Spleen (tissue), 7 donors: ENCODE data around the gene NIPAL4.

Source experiments
- CTCF ChIP-seq, 11 experiments: fragments of 200-600 bp in 7 of 11; fragments of 450-650 bp in 4 of 11; sonication (generic) in 4 of 11; IDR thresholded peaks in 8 of 11; conservative IDR thresholded peaks in 3 of 11; 1 replicate in 7 of 11; 2 replicates in 4 of 11; pipeline versions ENCODE4 v1.4.0 to v1.8.0; 2016 to 2021; ENCODE audit warnings: antibody characterized with exemption in 11 of 11, inconsistent platforms in 4 of 11, mild to moderate bottlenecking in 1 of 11
- POLR2A ChIP-seq, 3 donors: fragments of 450-650 bp; IDR thresholded peaks; one replicate each; pipeline ENCODE4 v1.5.1; 2017; ENCODE audit warnings: antibody characterized with exemption in 3 of 3, mild to moderate bottlenecking in 1 of 3
- POLR2AphosphoS5 ChIP-seq, 3 donors: sonication (generic); formaldehyde crosslinking; IDR thresholded peaks; one replicate each; pipeline ENCODE4 v1.5.1; 2017; ENCODE audit warnings: antibody characterized with exemption in 3 of 3
- donor health status: DM: no; HTN: no; CAD: no; lungs with moderate emphysema.
- donor health status: DM: no; HTN: no; CAD: no.
- donor health status: DM: no; HTN: no; CAD: no.

GRCh38 chr5:157460921-157461792 lies 1.1 kb downstream of the NIPAL4 start:
- TF ChIP-seq POLR2A (IDR thresholded peaks at IDR 0.05) (no peak), POLR2AphosphoS5 (IDR thresholded peaks at IDR 0.05) (no peak), CTCF (IDR thresholded peaks at IDR 0.05 in 8 of 11, conservative IDR thresholded peaks at IDR 0.05 in 3 of 11) (no peak)
